ENCODE measurements around the gene BAX. TPM values are rescaled to one million over a fixed set of nuclear protein-coding genes. Genes with fewer than 3 reads are reported as not detected.

Gene BAX
- total RNA-seq, 1 donor from 2014 or later: 141 TPM

GRCh38 chr19:48982280-48982679 lies 27.6 kb downstream of the BAX start:
- TF ChIP-seq CTCF (IDR thresholded peaks at IDR 0.05; ENCODE audit: unreplicated experiment): no peak
- H3K4me3 Mint-ChIP-seq (ENCODE audit: low read depth): no peak overlapping the region
- no peaks in the 10 kb centered on the region for H3K27me3 Mint-ChIP-seq
- no peak for DNase-seq (ENCODE audit: low spot score, unreplicated experiment)
- H3K36me3 Mint-ChIP-seq (ENCODE audit: insufficient read depth): peaks cover 23% of the 10 kb centered on the region
- H3K4me1 Mint-ChIP-seq (ENCODE audit: low read depth): no peaks in the 10 kb centered on the region
- H3K9me3 Mint-ChIP-seq (ENCODE audit: low read depth): no peaks in the 10 kb centered on the region
- H3K27ac Mint-ChIP-seq: no peak overlapping the region

GRCh38 chr19:48985711-48986110 lies 31.0 kb downstream of the BAX start:
- Mint-ChIP-seq H3K4me1 (ENCODE audit: low read depth) (no peaks in the 10 kb centered on the region), H3K9me3 (ENCODE audit: low read depth) (no peaks in the 10 kb centered on the region), H3K36me3 (ENCODE audit: insufficient read depth) (peaks cover 22% of the 10 kb centered on the region), H3K4me3 (ENCODE audit: low read depth) (no peak overlapping the region), H3K27me3 (no peaks in the 10 kb centered on the region), H3K27ac (no peak overlapping the region)
- TF ChIP-seq CTCF (IDR thresholded peaks at IDR 0.05; ENCODE audit: unreplicated experiment): no peak
- no peak for DNase-seq (ENCODE audit: low spot score, unreplicated experiment)

- H3K27ac Mint-ChIP-seq: no peak overlapping the region
- TF ChIP-seq CTCF (IDR thresholded peaks at IDR 0.05; ENCODE audit: unreplicated experiment): no peak
- H3K27me3 Mint-ChIP-seq: no peaks in the 10 kb centered on the region
- DNase-seq (ENCODE audit: low spot score, unreplicated experiment): no peak
- no peak overlapping the region for H3K4me3 Mint-ChIP-seq (ENCODE audit: low read depth)
- peaks cover 22% of the 10 kb centered on the region for H3K36me3 Mint-ChIP-seq (ENCODE audit: insufficient read depth)
- H3K4me1 Mint-ChIP-seq (ENCODE audit: low read depth): no peaks in the 10 kb centered on the region
- no peaks in the 10 kb centered on the region for H3K9me3 Mint-ChIP-seq (ENCODE audit: low read depth)
Measured at GRCh38 chr19:48986211-48986610, 31.5 kb downstream of the BAX start.

- peaks cover 5% of the 10 kb centered on the region for H3K4me1 Mint-ChIP-seq (ENCODE audit: low read depth)
- no peaks in the 10 kb centered on the region for H3K27me3 Mint-ChIP-seq
- H3K9me3 Mint-ChIP-seq (ENCODE audit: low read depth): no peaks in the 10 kb centered on the region
- DNase-seq (ENCODE audit: low spot score, unreplicated experiment): no peak
- H3K27ac Mint-ChIP-seq: no peak overlapping the region
- H3K36me3 Mint-ChIP-seq (ENCODE audit: insufficient read depth): peaks cover 16% of the 10 kb centered on the region
- no peak for TF ChIP-seq CTCF (IDR thresholded peaks at IDR 0.05; ENCODE audit: unreplicated experiment)
- H3K4me3 Mint-ChIP-seq (ENCODE audit: low read depth): no peak overlapping the region
Measured at GRCh38 chr19:48987323-48987722, 32.6 kb downstream of the BAX start.

GRCh38 chr19:48988286-48988685 lies 33.6 kb downstream of the BAX start:
- peaks cover 14% of the 10 kb centered on the region for H3K36me3 Mint-ChIP-seq (ENCODE audit: insufficient read depth)

More at GRCh38 chr19:48988286-48988685, 33.6 kb downstream of the BAX start:
- Mint-ChIP-seq H3K9me3 (ENCODE audit: low read depth) (no peaks in the 10 kb centered on the region), H3K27ac (no peak overlapping the region), H3K27me3 (no peaks in the 10 kb centered on the region), H3K4me1 (ENCODE audit: low read depth) (peaks cover 6% of the 10 kb centered on the region), H3K4me3 (ENCODE audit: low read depth) (no peak overlapping the region)
- DNase-seq (ENCODE audit: low spot score, unreplicated experiment): no peak
- no peak for TF ChIP-seq CTCF (IDR thresholded peaks at IDR 0.05; ENCODE audit: unreplicated experiment)
